ENCODE data around the gene GPAT3.

Gene GPAT3

DNA sequence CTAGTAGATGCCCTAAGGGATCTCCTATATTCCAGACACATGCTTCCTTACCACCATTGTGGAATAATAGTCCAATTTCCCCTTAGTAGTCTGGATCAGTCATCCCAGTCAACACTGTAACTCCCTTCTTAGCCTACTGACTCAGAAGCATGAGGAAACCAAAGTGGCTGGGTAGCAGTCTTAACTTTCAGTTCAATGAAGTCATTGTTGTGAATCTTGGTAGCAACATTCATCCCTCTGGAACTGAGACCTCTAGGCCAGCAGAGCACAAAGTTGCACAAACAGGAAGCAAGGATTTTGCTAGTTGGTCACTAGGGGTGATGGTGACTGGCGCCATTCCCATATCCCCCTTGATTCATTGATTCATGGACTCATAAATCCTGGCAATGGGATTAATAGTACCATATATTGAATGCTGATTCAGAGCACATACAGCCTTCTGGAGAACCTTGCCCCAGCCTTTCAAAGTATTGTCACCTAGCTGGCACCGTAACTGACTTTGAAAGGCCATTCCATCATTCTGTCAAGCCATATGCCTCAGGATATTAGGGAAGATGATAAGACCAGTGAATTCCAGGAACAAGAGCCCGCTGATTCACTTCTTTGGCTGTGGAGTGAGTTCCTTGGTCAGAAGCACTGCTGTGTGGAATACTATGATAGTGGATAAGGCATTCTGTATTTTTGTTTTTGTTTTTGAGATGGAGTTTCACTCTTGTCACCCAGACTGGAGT, 19.7 kb upstream of the GPAT3 start:
- no peak for TF ChIP-seq JUND (IDR thresholded peaks at IDR 0.05; ENCODE audit: low read depth)
- DNase-seq (ENCODE audit: low read depth in 1 of 2, low spot score in 1 of 2): no peak
- in situ Hi-C loops (cut with HindIII; ENCODE audit: low pct_unique_long_range_greater_than_20kb, low sequenced_read_pairs): no loop called here

DNA sequence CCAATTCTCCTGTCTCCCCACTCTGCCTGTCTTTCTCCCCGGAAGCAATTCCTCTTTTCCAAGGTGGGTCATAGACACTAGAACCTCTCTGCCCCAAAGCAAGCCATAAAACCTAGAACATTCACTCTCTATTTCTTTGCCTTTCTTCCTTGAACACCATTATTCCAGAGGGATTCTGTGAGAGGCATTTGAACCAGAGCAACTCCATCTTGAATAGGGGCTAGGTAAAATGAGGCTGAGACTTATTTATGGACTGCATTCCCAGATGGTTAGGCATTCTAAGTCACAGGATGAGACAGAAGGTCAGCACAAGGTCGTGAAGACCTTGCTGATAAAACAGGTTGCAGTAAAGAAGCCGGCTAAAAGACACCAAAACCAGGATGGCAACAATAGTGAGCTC, 13.7 kb upstream of the GPAT3 start:
- no peak for TF ChIP-seq JUND (IDR thresholded peaks at IDR 0.05; ENCODE audit: low read depth)
- in situ Hi-C loops (cut with HindIII; ENCODE audit: low pct_unique_long_range_greater_than_20kb, low sequenced_read_pairs): no loop called here
- DNase-seq (ENCODE audit: low read depth in 1 of 2, low spot score in 1 of 2): no peak

GRCh38 chr4:83527671-83528070, 8.2 kb upstream of the GPAT3 start:
- TF ChIP-seq JUND (IDR thresholded peaks at IDR 0.05; ENCODE audit: low read depth): no peak
- in situ Hi-C loops (cut with HindIII; ENCODE audit: low pct_unique_long_range_greater_than_20kb, low sequenced_read_pairs): no loop called here
- no peak for DNase-seq (ENCODE audit: low read depth in 1 of 2, low spot score in 1 of 2)

DNA sequence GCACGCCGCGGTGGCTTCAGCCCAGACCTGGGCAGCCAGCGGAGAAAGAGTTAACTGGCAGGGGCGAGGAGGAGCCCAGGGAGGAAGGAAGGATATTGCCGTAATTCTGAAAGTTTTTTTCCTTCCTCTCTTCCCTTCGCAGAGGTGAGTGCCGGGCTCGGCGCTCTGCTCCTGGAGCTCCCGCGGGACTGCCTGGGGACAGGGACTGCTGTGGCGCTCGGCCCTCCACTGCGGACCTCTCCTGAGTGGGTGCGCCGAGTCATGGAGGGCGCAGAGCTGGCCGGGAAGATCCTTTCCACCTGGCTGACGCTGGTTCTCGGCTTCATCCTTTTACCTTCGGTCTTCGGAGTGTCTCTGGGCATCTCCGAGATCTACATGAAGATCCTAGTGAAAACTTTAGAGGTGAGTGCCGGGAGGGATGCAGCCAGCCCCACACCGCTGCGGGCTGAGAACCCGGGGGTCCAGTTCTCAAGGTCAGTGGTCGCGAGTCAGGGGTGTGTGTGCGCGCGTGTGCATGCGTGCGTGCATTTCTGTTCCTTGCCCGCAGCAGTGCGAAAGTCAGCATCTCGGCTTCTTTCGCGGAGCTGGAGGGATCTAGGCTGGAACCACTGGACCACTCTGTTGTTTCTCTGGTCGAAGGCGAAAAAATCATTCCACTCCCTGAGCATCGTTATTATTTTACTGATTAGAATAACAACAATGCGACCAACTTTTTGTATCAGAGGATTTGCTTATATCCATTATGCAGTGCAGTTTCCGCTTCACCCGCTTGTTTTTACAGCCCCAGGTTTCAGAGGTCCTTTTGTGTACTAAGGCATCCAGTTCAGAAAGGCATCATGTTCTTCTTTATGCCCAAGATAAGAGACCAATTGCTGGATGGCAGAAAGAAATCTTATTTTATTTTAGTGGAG, 709 bp downstream of the GPAT3 start:
- no peak for TF ChIP-seq JUND (IDR thresholded peaks at IDR 0.05; ENCODE audit: low read depth)
- in situ Hi-C loops (cut with HindIII; ENCODE audit: low pct_unique_long_range_greater_than_20kb, low sequenced_read_pairs): no loop called here
- DNase-seq (ENCODE audit: low read depth in 1 of 2, low spot score in 1 of 2): peak in 1 of 2 experiments; percentile 16

GRCh38 chr4:83542225-83542624, 6.3 kb downstream of the GPAT3 start:
- no peak for TF ChIP-seq JUND (IDR thresholded peaks at IDR 0.05; ENCODE audit: low read depth)
- no peak for DNase-seq (ENCODE audit: low read depth in 1 of 2, low spot score in 1 of 2)
- in situ Hi-C loops (cut with HindIII; ENCODE audit: low pct_unique_long_range_greater_than_20kb, low sequenced_read_pairs): no loop called here

DNA sequence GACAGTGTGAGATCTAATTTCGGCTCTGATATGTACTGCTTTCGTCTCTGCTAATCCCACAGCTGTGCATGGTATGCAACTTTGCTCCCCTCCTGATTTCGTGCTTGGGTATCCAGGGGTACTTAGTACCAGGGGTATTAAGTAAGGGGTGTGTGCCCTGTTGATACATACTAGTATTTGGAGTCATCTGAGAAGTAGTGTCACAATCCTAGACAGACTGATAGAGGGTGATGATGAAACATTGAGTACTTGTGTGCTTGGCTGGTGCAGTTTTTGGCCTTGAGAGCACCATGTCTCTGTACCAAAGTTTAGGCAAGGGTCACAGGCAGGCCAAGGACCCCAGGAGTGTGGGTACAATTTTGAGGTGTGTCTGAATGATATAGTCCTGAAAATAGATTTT, 10.9 kb downstream of the GPAT3 start:
- in situ Hi-C loops (cut with HindIII; ENCODE audit: low pct_unique_long_range_greater_than_20kb, low sequenced_read_pairs): no loop called here
- no peak for TF ChIP-seq JUND (IDR thresholded peaks at IDR 0.05; ENCODE audit: low read depth)
- no peak for DNase-seq (ENCODE audit: low read depth in 1 of 2, low spot score in 1 of 2)

DNA sequence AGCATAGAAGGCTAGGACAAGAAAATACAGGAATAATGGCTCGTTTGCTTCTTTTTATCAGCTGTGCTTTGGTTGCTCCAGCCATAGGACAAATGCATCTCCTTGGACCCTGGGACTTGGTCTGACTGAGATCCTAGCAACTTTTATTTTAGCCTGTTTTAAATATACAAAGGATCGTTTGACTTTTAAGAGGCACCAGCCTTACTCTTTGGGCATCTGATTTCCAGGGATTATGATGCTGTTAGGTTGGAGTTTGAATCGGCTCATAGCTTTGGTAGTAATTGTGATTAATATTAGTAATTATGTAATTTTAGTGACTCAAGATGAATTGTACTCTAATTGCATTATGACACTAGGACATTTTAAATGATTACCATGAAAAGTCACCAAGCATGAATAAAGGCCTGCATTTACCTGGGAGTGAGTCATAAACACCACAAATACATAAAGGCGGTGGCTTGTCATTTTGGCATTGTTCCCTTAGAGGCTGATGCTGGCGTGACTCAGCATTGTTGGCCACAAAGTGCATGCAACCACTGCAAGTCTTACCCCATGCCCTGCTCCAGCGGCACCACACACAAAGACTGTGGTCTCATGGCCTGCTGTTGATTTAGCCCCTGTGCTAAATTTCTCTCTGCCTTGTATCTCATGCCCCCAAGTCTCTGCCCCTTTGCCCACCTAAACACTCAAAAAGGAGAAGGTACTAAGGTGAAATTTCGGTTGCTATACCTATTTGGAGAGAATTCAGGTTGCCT, 12.4 kb downstream of the GPAT3 start:
- TF ChIP-seq JUND (IDR thresholded peaks at IDR 0.05; ENCODE audit: low read depth): no peak; the same call in 1 of the 2 replicates
- in situ Hi-C loops (cut with HindIII; ENCODE audit: low pct_unique_long_range_greater_than_20kb, low sequenced_read_pairs): no loop called here
- peak; percentile 29 to 86 for DNase-seq (ENCODE audit: low read depth in 1 of 2, low spot score in 1 of 2)

DNA sequence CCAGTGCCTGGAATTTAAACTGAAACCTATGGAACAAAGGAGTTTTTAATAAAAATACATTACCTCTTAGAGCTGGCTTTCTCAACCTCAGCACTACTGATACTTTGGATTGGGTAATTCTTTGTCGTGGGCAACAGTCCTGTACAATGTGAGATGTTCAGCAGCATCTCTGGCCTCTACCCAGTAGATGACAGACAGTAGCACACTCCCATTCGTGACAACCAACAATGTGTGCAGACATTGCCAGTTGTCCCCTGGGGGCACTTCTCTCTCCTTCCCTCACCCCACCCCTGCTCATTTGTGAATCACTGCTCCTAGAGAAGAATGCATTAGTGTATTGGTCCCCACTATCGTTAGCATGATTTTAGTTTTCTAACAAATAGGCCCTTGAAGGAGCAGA, 16.2 kb downstream of the GPAT3 start:
- no peak for DNase-seq (ENCODE audit: low read depth in 1 of 2, low spot score in 1 of 2)
- in situ Hi-C loops (cut with HindIII; ENCODE audit: low pct_unique_long_range_greater_than_20kb, low sequenced_read_pairs): no loop called here
- TF ChIP-seq JUND (IDR thresholded peaks at IDR 0.05; ENCODE audit: low read depth): no peak

DNA sequence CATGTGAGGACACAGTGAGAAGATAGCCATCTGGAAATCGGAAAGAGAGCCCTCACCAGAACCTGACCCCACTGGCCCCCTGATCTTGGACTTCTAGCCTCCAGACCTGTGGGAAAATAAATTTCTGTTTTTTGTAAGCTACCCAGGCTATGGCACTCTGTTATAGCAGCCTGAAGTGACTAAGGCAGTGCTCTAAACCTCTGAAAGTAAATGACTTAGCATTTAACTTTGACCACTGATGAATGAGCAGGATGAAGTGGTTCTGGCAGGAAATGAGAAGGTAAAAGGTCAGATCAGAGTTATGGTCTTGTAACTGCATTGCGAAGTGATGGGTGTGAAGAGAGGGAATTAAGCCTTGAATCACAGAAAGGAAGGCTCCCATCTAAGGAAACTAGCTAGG, 17.0 kb downstream of the GPAT3 start:
- DNase-seq (ENCODE audit: low read depth in 1 of 2, low spot score in 1 of 2): no peak
- in situ Hi-C loops (cut with HindIII; ENCODE audit: low pct_unique_long_range_greater_than_20kb, low sequenced_read_pairs): no loop called here
- no peak for TF ChIP-seq JUND (IDR thresholded peaks at IDR 0.05; ENCODE audit: low read depth)

GRCh38 chr4:83556006-83556707, 20.2 kb downstream of the GPAT3 start:
- TF ChIP-seq JUND (IDR thresholded peaks at IDR 0.05; ENCODE audit: low read depth): no peak
- in situ Hi-C loops (cut with HindIII; ENCODE audit: low pct_unique_long_range_greater_than_20kb, low sequenced_read_pairs): no loop called here
- no peak for DNase-seq (ENCODE audit: low read depth in 1 of 2, low spot score in 1 of 2)

- in situ Hi-C loops (cut with HindIII; ENCODE audit: low pct_unique_long_range_greater_than_20kb, low sequenced_read_pairs): no loop called here
- DNase-seq (ENCODE audit: low read depth in 1 of 2, low spot score in 1 of 2): no peak
- TF ChIP-seq JUND (IDR thresholded peaks at IDR 0.05; ENCODE audit: low read depth): no peak
Measured at GRCh38 chr4:83556816-83557215, 20.9 kb downstream of the GPAT3 start.

GRCh38 chr4:83558059-83558653, 22.2 kb downstream of the GPAT3 start:
- in situ Hi-C loops (cut with HindIII; ENCODE audit: low pct_unique_long_range_greater_than_20kb, low sequenced_read_pairs): no loop called here
- TF ChIP-seq JUND (IDR thresholded peaks at IDR 0.05; ENCODE audit: low read depth): no peak
- DNase-seq (ENCODE audit: low read depth in 1 of 2, low spot score in 1 of 2): no peak

All from T47D (cell line).